HEK293 (cell line): Measurements from ENCODE around the gene MRPS2.

Source experiments
- CTCF ChIP-seq: fragments of 450-650 bp; formaldehyde crosslinking; IDR thresholded peaks from 2 replicates; pipeline ENCODE4 v1.5.1; 2016; ENCODE audit warnings: missing biosample characterization, missing genetic modification characterization
- ELK4 ChIP-seq: IDR thresholded peaks from 2 replicates; pipeline ENCODE4 v1.6.1; 2011; ENCODE audit warnings: mild to moderate bottlenecking, low read depth, low read length, borderline replicate concordance
- GFI1B ChIP-seq: fragments of 450-650 bp; formaldehyde crosslinking; IDR thresholded peaks from 2 replicates; pipeline ENCODE4 v1.5.1; 2016; ENCODE audit warnings: missing biosample characterization, missing genetic modification characterization
- GLIS2 ChIP-seq: fragments of 450-650 bp; formaldehyde crosslinking; IDR thresholded peaks from 2 replicates; pipeline ENCODE4 v1.5.1; 2016; ENCODE audit warnings: missing biosample characterization, missing genetic modification characterization
- HIC1 ChIP-seq: fragments of 450-650 bp; formaldehyde crosslinking; IDR thresholded peaks from 2 replicates; pipeline ENCODE4 v1.5.1; 2016; ENCODE audit warnings: missing biosample characterization, missing genetic modification characterization
- OVOL3 ChIP-seq: fragments of 450-650 bp; formaldehyde crosslinking; IDR thresholded peaks from 2 replicates; pipeline ENCODE4 v1.5.1; 2016; ENCODE audit warnings: missing biosample characterization, missing genetic modification characterization
- ZBTB11 ChIP-seq: fragments of 450-650 bp; formaldehyde crosslinking; conservative IDR thresholded peaks from 2 replicates; pipeline ENCODE4 v1.5.1; 2016; ENCODE audit warnings: low read depth, missing biosample characterization, missing genetic modification characterization
- ZFHX2 ChIP-seq: fragments of 450-650 bp; formaldehyde crosslinking; conservative IDR thresholded peaks from 2 replicates; pipeline ENCODE4 v1.5.1; 2016; ENCODE audit warnings: missing biosample characterization, missing genetic modification characterization
- ZNF114 ChIP-seq: fragments of 450-650 bp; formaldehyde crosslinking; IDR thresholded peaks from 2 replicates; pipeline ENCODE4 v1.5.0; 2017; ENCODE audit warnings: missing biosample characterization, missing genetic modification characterization
- ZNF138 ChIP-seq: fragments of 450-650 bp; formaldehyde crosslinking; IDR thresholded peaks from 2 replicates; pipeline ENCODE4 v1.5.1; 2016; ENCODE audit warnings: missing biosample characterization, missing genetic modification characterization, borderline replicate concordance
- ZNF2 ChIP-seq: fragments of 450-650 bp; formaldehyde crosslinking; IDR thresholded peaks from 2 replicates; pipeline ENCODE4 v1.5.1; 2016; ENCODE audit warnings: missing biosample characterization, missing genetic modification characterization
- ZNF211 ChIP-seq: fragments of 450-650 bp; formaldehyde crosslinking; IDR thresholded peaks from 2 replicates; pipeline ENCODE4 v1.5.1; 2016; ENCODE audit warnings: low read depth, missing biosample characterization, missing genetic modification characterization
- ZNF24 ChIP-seq: fragments of 450-650 bp; formaldehyde crosslinking; IDR thresholded peaks from 2 replicates; pipeline ENCODE4 v1.5.1; 2016; ENCODE audit warnings: missing biosample characterization, missing genetic modification characterization
- ZNF274 ChIP-seq, 2 experiments: fragments of 200-500 bp in 1 of 2; fragments of 450-650 bp in 1 of 2; sonication (Bioruptor generic) in 1 of 2; formaldehyde crosslinking in 1 of 2; IDR thresholded peaks; 2 replicates each; pipeline versions ENCODE4 v1.5.1 to v1.6.1; 2014 to 2016; ENCODE audit warnings: borderline replicate concordance in 1 of 2, inconsistent platforms in 1 of 2, low read length in 1 of 2, missing biosample characterization in 1 of 2, missing genetic modification characterization in 1 of 2
- ZNF341 ChIP-seq: fragments of 450-650 bp; formaldehyde crosslinking; IDR thresholded peaks from 2 replicates; pipeline ENCODE4; 2016; ENCODE audit warnings: low read depth, missing biosample characterization, missing genetic modification characterization
- ZNF37A ChIP-seq: fragments of 450-650 bp; IDR thresholded peaks from 2 replicates; pipeline ENCODE4 v1.5.1; 2018; ENCODE audit warnings: missing biosample characterization, missing genetic modification characterization
- ZNF391 ChIP-seq: fragments of 450-650 bp; formaldehyde crosslinking; IDR thresholded peaks from 2 replicates; pipeline ENCODE4 v1.5.1; 2016; ENCODE audit warnings: low read depth, missing biosample characterization, missing genetic modification characterization, borderline replicate concordance
- ZNF645 ChIP-seq: fragments of 450-650 bp; formaldehyde crosslinking; IDR thresholded peaks from 2 replicates; pipeline ENCODE4; 2016; ENCODE audit warnings: missing biosample characterization, missing genetic modification characterization
- ZNF747 ChIP-seq: fragments of 450-650 bp; formaldehyde crosslinking; IDR thresholded peaks from 2 replicates; pipeline ENCODE4 v1.5.1; 2016; ENCODE audit warnings: missing biosample characterization, missing genetic modification characterization
- ZNF785 ChIP-seq: fragments of 450-650 bp; formaldehyde crosslinking; IDR thresholded peaks from 2 replicates; pipeline ENCODE4 v1.5.1; 2016; ENCODE audit warnings: missing biosample characterization, missing genetic modification characterization
- TF ChIP-seq, protein P1 (sequence below): fragments of 450-650 bp; formaldehyde crosslinking; IDR thresholded peaks from 2 replicates; pipeline ENCODE4 v1.5.1; 2016; ENCODE audit warnings: missing biosample characterization, missing genetic modification characterization, low read depth
- TF ChIP-seq, protein P2 (sequence below): fragments of 450-650 bp; formaldehyde crosslinking; IDR thresholded peaks from 2 replicates; pipeline ENCODE4 v1.5.1; 2016; ENCODE audit warnings: missing biosample characterization, missing genetic modification characterization

Gene MRPS2

GRCh38 chr9:135500525-135501260 lies at the start of gene MRPS2 (continued):
- TF ChIP-seq, protein P1, sequence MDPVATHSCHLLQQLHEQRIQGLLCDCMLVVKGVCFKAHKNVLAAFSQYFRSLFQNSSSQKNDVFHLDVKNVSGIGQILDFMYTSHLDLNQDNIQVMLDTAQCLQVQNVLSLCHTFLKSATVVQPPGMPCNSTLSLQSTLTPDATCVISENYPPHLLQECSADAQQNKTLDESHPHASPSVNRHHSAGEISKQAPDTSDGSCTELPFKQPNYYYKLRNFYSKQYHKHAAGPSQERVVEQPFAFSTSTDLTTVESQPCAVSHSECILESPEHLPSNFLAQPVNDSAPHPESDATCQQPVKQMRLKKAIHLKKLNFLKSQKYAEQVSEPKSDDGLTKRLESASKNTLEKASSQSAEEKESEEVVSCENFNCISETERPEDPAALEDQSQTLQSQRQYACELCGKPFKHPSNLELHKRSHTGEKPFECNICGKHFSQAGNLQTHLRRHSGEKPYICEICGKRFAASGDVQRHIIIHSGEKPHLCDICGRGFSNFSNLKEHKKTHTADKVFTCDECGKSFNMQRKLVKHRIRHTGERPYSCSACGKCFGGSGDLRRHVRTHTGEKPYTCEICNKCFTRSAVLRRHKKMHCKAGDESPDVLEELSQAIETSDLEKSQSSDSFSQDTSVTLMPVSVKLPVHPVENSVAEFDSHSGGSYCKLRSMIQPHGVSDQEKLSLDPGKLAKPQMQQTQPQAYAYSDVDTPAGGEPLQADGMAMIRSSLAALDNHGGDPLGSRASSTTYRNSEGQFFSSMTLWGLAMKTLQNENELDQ (tag by site-specific recombination) = no peak
- TF ChIP-seq ZNF114 (no peak), ZNF37A (no peak), ZNF138 (tag by site-specific recombination) (no peak), GFI1B (tag by site-specific recombination) (0 out of 2 replicates have a peak, but pooled peaks have one; percentile 43), ZNF645 (tag by site-specific recombination) (no peak), GLIS2 (tag by site-specific recombination) (peak; percentile 78), CTCF (tag by site-specific recombination) (peak; percentile 96), ZNF747 (tag by site-specific recombination) (no peak), ELK4 (no peak), ZBTB11 (tag by site-specific recombination) (no peak; the same call in 1 of the 2 replicates), ZNF24 (peak; percentile 34; the same call in 1 of the 2 replicates), ZNF391 (peak; percentile 63; the same call in 1 of the 2 replicates), ZNF341 (tag by site-specific recombination) (no peak; the same call in 1 of the 2 replicates), ZNF2 (tag by site-specific recombination) (peak; percentile 37; the same call in 1 of the 2 replicates), OVOL3 (tag by site-specific recombination) (peak; percentile 79), ZFHX2 (tag by site-specific recombination) (peak; percentile 86), ZNF274 (IDR thresholded peaks at IDR 0.05; ENCODE audit: low read length) (no peak), ZNF274 (tag by site-specific recombination; IDR thresholded peaks at IDR 0.05; ENCODE audit: borderline replicate concordance) (no peak), ZNF211 (tag by site-specific recombination) (no peak), HIC1 (tag by site-specific recombination) (peak; percentile 20; the same call in 1 of the 2 replicates), ZNF785 (peak; percentile 85; the same call in 1 of the 2 replicates)
- TF ChIP-seq, protein P2, sequence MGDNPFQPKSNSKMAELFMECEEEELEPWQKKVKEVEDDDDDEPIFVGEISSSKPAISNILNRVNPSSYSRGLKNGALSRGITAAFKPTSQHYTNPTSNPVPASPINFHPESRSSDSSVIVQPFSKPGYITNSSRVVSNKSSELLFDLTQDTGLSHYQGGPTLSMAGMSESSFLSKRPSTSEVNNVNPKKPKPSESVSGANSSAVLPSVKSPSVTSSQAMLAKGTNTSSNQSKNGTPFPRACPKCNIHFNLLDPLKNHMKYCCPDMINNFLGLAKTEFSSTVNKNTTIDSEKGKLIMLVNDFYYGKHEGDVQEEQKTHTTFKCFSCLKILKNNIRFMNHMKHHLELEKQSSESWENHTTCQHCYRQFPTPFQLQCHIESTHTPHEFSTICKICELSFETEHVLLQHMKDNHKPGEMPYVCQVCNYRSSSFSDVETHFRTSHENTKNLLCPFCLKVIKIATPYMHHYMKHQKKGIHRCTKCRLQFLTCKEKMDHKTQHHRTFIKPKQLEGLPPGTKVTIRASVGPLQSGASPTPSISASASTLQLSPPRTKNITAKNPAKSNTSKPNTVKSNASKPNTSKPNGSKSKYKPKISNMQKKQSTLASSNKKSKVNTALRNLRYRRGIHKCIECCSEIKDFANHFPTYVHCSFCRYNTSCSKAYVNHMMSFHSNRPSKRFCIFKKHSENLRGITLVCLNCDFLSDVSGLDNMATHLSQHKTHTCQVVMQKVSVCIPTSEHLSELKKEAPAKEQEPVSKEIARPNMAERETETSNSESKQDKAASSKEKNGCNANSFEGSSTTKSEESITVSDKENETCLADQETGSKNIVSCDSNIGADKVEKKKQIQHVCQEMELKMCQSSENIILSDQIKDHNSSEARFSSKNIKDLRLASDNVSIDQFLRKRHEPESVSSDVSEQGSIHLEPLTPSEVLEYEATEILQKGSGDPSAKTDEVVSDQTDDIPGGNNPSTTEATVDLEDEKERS (tag by site-specific recombination) = no peak
